ENCODE measurements around the gene RAF1.

DNA sequence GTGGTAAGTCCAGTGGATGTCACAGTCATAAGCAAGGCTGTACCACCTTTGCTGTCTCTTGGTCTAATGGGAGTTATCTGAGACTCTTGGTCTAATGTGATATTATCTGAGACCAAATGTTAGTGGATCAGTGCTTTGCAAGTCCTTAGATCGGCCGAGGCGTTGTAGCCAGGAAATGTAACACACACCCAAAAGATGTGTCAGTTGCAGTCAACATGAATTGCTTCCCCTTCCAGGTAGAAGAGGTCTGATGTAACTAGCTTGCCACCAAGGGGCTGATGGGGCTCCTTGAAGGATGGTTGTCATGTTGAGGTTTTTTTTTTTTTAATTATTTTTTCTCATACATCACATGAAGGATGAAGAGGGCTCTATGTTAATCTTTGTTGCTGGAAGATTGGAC lies 45.4 kb upstream of the RAF1 start:
- TF ChIP-seq, protein P1, sequence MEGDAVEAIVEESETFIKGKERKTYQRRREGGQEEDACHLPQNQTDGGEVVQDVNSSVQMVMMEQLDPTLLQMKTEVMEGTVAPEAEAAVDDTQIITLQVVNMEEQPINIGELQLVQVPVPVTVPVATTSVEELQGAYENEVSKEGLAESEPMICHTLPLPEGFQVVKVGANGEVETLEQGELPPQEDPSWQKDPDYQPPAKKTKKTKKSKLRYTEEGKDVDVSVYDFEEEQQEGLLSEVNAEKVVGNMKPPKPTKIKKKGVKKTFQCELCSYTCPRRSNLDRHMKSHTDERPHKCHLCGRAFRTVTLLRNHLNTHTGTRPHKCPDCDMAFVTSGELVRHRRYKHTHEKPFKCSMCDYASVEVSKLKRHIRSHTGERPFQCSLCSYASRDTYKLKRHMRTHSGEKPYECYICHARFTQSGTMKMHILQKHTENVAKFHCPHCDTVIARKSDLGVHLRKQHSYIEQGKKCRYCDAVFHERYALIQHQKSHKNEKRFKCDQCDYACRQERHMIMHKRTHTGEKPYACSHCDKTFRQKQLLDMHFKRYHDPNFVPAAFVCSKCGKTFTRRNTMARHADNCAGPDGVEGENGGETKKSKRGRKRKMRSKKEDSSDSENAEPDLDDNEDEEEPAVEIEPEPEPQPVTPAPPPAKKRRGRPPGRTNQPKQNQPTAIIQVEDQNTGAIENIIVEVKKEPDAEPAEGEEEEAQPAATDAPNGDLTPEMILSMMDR (IDR thresholded peaks at IDR 0.05 in 8 of 11, conservative IDR thresholded peaks at IDR 0.05 in 3 of 11): no peak
- no peak for TF ChIP-seq POLR2A (IDR thresholded peaks at IDR 0.05)

Data from spleen (tissue), 7 donors.